ENCODE results near the gene BMPR1B.
"Not testable (repeated sequence)": the region's sequence is repeated elsewhere in the genome, so short reads cannot be mapped to it uniquely, and the experiment has no call there.

BMPR1B gene

DNA sequence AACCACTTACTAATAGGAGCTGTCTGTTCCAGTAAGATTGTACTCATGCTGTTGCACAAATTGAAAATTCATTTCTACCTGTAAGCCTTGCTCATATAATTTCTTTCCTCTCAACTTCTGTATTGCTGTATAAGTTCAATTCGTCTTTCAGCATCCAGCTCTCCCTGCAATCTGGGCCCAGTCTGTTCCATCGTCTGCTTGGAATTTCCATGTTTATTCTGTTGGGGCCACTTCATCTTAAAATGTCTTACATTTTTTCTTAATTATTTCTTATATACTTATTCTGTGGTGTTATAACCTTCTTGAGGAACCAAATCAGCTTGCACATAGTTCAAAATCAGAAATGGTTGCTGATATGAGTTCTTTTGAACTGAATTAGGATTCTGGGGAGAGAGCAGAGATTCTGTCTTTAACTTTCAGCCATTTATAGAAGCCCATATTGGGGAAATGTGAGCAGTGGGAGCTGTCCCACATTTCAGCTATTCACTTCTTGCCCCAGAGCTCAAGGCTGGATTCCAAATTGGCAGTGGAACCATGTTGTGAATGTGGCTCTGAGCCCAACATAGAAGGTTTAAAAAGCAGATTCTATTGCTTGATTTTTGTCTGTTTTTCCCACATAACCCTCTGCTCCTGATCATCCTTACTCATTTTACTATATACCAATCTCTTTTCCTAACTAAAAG, 291.9 kb downstream of the BMPR1B start:
- FAIRE-seq = no peak

GRCh38 chr4:95050980-95051701, 293.4 kb downstream of the BMPR1B start:
- FAIRE-seq = no peak

DNA sequence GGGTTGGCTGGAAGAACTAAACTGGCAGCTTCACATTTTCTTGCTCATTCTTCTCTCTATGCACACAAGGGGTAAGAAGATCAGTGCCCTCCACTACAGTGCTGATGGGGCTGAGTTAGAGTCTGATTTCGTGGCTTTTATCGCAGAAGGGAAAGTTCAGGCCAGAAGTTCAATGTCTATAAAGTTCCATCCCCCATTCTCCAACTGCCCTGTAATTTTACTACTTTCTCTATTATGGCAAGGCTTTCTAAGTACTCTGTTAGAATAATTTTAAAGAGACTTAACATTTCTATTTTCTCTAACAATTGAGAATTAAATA, 293.9 kb downstream of the BMPR1B start:
- FAIRE-seq = no peak

DNA sequence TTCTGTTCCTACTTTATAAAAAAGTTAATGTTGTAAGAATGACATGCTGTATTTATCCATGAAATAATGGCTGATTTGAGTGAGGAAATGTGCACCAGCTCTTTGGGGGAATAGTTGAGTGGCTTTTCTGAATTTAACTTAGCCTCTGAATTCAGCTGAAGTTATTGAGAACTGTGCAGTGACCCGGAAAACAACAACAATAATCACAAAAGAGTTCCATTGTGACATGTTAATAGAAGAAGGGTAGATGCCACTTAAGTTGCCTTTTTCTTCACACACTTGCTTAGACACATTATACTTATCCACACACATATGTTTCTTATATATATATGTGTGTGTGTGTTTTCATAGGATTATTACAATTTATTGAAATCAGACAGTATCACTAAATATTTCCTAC, 301.2 kb downstream of the BMPR1B start:
- FAIRE-seq = no peak

- FAIRE-seq = no peak
Measured at GRCh38 chr4:95059663-95060062, 301.9 kb downstream of the BMPR1B start.

DNA sequence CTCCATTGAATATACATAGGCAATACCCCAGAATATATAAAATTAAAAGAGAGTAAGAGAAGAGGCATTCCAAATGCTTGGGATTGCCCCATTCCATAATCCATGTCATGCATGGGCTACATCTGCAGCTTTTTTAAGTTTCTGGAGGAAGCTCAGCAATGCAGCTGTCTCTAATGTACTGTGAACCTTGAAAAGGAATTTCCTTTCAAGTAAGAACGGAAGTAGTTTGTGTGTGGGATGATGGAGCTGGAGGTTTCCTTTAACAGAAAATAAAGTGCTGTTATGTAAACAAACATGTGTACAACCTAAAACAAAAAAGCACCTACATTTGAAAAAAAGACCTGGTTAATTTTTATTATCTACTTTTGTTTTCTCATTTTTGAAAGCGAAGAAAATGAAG, 303.5 kb downstream of the BMPR1B start:
- no peak for FAIRE-seq

- FAIRE-seq = not testable (repeated sequence)
Measured at GRCh38 chr4:95061801-95062200, 304.0 kb downstream of the BMPR1B start.

- no peak for FAIRE-seq
Measured at GRCh38 chr4:95066050-95066449, 308.3 kb downstream of the BMPR1B start.

GRCh38 chr4:95068401-95068800, 310.6 kb downstream of the BMPR1B start:
- FAIRE-seq = no peak

DNA sequence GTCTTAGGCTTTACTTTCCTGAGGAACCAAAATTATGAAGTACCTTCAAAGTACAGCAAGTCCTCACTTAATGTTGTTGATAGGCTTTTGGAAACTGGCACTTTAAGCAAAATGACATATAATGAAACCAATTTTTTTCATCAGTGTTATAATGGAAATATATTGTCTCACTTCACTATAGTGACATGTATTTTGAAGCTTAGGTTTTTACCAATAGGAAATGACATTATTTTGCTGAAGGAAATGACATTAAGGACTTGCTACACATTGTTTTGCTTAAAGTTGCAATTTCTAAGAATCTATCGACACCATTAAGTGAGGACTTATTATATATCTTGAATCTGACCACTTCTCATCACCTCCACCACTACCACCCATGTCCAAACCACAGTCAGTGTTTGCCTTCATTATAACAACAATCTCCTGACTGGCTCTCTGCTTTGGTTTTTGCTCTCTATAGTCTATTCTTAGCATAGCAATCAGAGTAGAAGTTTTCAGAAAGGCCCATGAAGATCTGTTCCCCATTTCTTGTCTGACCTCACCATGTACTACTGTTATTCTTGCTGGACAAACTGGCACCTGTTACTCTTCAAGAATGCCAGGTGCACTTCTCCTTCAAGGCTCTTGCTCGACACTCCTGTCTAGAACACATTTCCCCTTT, 311.2 kb downstream of the BMPR1B start:
- no peak for FAIRE-seq

DNA sequence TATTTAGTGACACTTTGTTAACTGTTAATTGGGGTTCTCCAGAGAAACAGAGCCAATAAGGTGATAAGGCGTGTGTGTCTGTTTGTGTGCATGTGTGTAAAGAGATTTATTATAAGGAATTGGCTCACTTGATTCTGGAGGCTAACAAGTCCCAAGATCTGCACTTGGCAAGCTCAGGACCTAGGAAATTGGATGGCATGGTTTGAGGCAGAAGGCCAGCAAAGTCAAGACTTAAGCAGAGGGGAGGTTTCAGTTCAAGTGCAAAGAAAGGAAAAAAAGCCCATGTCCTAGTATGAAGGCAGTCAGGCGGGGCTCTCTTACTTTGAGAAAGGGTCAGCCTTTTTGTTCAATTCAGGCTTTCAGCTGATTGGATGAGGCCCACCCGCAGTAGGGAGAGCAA, 314.1 kb downstream of the BMPR1B start:
- FAIRE-seq = no peak

GRCh38 chr4:95073646-95074045, 315.9 kb downstream of the BMPR1B start:
- FAIRE-seq = no peak

GRCh38 chr4:95077864-95078263, 320.1 kb downstream of the BMPR1B start:
- no peak for FAIRE-seq

GRCh38 chr4:95080969-95081368, 323.2 kb downstream of the BMPR1B start:
- FAIRE-seq = no peak

DNA sequence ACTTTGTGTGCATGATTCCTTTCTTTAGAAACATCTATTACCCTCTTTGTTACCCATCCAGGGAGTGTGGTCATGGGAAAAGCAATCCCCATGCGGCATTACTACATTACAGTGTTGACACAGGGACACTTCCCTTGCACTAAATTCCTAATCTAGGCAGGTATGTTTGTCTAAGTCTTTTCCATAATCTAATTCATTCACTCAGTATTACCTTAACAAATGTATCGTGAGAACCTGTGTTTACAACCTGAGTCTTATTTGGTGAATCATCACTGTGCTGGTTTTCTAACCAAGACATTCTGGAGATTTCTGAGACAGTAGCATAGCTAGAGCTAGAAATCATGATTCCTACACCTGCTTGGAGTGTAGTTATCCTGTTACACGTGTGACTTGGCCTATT, 326.8 kb downstream of the BMPR1B start:
- no peak for FAIRE-seq

DNA sequence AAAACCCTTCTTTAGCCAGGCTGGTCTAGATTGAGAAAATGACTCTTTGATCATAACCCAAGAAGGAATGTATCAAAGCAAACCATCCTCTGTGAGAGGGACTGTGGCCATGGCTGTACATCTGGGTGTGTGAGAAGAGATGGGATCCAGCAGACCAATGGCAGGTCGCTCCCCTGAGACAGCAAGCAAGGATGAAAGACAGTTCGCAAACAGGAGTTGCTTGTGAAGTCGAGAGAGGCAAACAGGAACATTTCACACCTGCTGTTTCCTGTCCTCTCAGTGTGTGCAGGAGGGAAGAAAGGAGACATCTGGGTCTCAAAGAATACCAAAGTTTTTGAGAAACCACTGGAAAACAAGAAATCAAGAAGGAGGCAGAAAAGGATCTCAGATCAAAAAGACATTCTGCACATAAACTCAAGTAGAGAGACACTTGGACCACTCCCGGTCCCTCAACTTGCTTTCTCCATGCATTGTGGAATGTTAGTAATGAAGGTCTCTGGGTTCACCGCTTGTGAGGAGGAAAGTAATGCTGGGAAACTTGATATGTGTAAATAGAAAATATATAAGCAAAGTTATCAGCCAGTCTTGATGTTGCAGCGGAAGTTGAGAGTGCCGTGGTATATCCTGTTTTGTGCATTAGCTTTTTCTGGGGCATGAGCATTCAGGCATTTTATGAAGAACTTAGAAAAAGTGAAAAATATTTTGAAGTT, 327.5 kb downstream of the BMPR1B start:
- no peak for FAIRE-seq

GRCh38 chr4:95086551-95086950, 328.8 kb downstream of the BMPR1B start:
- FAIRE-seq = no peak

- FAIRE-seq = no peak
Measured at GRCh38 chr4:95087657-95088455, 330.1 kb downstream of the BMPR1B start.

- FAIRE-seq = no peak
Measured at GRCh38 chr4:95091272-95091671, 333.5 kb downstream of the BMPR1B start.

DNA sequence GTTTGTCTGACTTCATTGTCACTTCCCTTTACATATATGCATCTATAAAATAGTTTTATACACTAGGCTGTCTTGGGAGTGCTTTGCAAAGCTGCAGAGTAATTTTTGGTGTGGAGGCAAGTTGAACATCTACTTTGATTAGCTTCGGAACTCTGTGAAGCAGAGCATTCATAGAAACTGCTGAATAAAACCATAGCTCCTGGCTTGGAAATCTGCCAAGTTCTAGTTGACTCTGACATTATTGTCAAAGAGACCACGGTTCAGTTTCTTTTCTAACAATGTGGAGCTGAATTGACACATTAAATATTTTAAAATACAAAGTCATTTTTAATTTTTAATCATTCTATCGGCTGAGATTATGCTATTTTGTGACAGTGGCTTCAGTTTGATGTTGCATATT, 335.0 kb downstream of the BMPR1B start:
- FAIRE-seq = no peak

DNA sequence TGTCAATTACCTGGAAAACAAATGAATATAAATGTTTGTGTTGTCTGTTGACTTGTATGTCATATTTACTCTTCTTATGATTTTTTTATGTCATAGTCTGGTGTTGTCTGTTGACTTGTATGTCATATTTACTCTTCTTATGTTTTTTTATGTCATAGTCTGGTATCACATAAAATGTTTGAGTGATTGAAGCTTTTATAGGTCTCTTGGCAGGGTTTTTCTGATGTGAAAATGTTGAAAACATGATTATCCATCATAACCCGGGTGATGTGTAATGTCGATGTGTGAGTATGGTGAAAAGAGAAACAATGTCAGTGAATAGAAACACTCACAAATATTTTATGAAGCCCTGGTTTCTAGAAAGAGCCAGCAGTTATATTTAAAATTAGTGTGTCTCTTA, 335.7 kb downstream of the BMPR1B start:
- no peak for FAIRE-seq

Data from islet of Langerhans (tissue), 1 donor.